Measurements from ENCODE around the gene LSAMP. TPM values are rescaled to one million over a fixed set of nuclear protein-coding genes. Genes with fewer than 3 reads are reported as not detected.

The LSAMP gene
- total RNA-seq, 1 experiment from 2014 or later, result 10.1 TPM

DNA sequence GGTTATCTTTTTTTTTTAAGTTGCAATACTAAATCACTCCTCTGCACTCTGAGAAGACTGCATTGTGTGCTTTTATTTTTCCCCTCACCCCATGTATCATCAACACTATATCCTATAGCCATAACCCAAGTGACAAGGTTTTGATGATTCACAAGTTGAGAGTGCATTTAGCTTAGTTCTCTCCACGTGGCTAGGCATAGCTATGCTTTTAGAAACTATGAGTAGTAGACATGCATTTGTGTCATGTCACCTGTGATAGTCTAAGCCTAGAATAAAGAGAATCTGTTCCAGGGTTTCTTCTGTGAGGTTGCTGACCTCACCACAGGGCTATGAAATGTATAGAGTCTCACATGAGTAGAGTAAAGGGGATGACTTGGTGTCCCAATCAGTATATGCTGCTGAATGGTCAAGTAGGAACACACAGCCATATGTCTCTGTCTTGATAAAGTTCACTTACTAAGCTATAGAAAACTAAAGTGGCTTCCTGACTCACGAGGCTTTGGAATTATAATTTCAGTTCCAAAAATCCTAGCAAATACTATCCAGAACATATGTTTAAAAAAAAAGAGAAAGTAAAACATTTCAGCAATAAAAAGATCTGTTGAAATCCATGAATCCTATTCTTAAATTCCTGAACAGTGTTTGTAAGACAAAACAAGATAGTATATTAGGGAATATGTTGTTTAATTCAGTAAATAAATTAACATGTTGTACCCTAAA lies 206.3 kb downstream of the LSAMP start:
- ChIA-PET CTCF (no interaction called here), POLR2A (ENCODE audit: low non-redundant PET) (no interaction called here)
- no peak for DNase-seq (ENCODE audit: low spot score)
- Histone ChIP-seq H3K4me3 (ENCODE audit: low read depth, low read length, poor library complexity, severe bottlenecking) (no peak overlapping the region), H3K4me1 (ENCODE audit: insufficient read depth, low read length, poor library complexity, severe bottlenecking) (peaks cover 18% of the 10 kb centered on the region), H3K27me3 (replicated peaks; ENCODE audit: insufficient read depth, low read depth, low read length, poor library complexity) (no peaks in the 10 kb centered on the region), H3K27ac (ENCODE audit: low read depth, low read length, poor library complexity, severe bottlenecking) (no peak overlapping the region), H3K36me3 (ENCODE audit: insufficient read depth, low read length, poor library complexity, severe bottlenecking) (no peaks in the 10 kb centered on the region), H3K9me3 (ENCODE audit: low read depth, low read length, poor library complexity, severe bottlenecking) (no peaks in the 10 kb centered on the region)
- BruUV-seq (replicated peaks), result no TSS peak
- intact Hi-C loops (cut with micrococcal nuclease; ENCODE audit: unreplicated experiment), result no loop called here
- TF ChIP-seq EZH2 (IDR thresholded peaks at IDR 0.05; ENCODE audit: borderline replicate concordance, low read depth, low read length, poor library complexity, severe bottlenecking) (no peak), CTCF (conservative IDR thresholded peaks at IDR 0.05; ENCODE audit: low read depth, low read length) (no peak)

DNA sequence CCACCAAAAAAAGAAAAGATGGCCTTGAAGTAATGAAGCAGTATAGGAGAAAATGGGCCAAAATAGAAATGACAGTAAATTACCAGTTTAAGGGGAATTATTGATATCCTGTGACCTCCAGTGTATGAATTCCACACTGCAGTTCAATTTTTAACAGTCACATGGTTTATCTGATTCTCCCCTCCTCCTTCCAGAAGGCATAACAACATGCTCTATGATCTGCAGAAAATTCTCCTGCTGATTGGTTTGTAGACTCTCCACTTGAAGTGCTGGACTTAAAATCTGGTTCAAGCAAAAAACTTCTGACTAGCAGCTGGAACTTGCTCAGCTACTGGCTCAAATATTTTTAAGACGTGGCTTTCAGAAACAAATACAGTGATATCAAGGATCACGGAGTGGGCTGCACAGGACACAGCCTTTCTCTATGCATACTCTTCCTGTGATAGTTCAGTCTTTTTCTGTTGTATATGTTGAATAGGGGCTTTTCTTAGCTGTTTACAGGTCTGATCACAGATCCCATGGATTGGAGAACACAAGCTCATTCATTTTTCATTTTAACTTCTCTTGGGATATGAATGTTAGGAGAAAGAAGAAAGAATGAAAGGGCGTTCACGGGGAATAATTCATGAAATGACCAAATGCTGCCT lies 211.5 kb downstream of the LSAMP start:
- no peaks in the 10 kb centered on the region for H3K9me3 ChIP-seq (ENCODE audit: low read depth, low read length, poor library complexity, severe bottlenecking)
- intact Hi-C loops (cut with micrococcal nuclease; ENCODE audit: unreplicated experiment), result no loop called here
- H3K4me1 ChIP-seq (ENCODE audit: insufficient read depth, low read length, poor library complexity, severe bottlenecking), result no peaks in the 10 kb centered on the region
- no peak for DNase-seq (ENCODE audit: low spot score)
- no peak overlapping the region for H3K4me3 ChIP-seq (ENCODE audit: low read depth, low read length, poor library complexity, severe bottlenecking)
- BruUV-seq (replicated peaks), result no TSS peak
- no peaks in the 10 kb centered on the region for H3K27me3 ChIP-seq (replicated peaks; ENCODE audit: insufficient read depth, low read depth, low read length, poor library complexity)
- no peaks in the 10 kb centered on the region for H3K36me3 ChIP-seq (ENCODE audit: insufficient read depth, low read length, poor library complexity, severe bottlenecking)
- no peak overlapping the region for H3K27ac ChIP-seq (ENCODE audit: low read depth, low read length, poor library complexity, severe bottlenecking)
- ChIA-PET POLR2A (ENCODE audit: low non-redundant PET) (no interaction called here), CTCF (no interaction called here)
- no peak for TF ChIP-seq EZH2 (IDR thresholded peaks at IDR 0.05; ENCODE audit: borderline replicate concordance, low read depth, low read length, poor library complexity, severe bottlenecking)
- no peak for TF ChIP-seq CTCF (conservative IDR thresholded peaks at IDR 0.05; ENCODE audit: low read depth, low read length)

GRCh38 chr3:116230431-116231020 lies 214.8 kb downstream of the LSAMP start:
- intact Hi-C loops (cut with micrococcal nuclease; ENCODE audit: unreplicated experiment), result no loop called here
- Histone ChIP-seq H3K9me3 (ENCODE audit: low read depth, low read length, poor library complexity, severe bottlenecking) (no peaks in the 10 kb centered on the region), H3K36me3 (ENCODE audit: insufficient read depth, low read length, poor library complexity, severe bottlenecking) (no peaks in the 10 kb centered on the region), H3K4me1 (ENCODE audit: insufficient read depth, low read length, poor library complexity, severe bottlenecking) (no peaks in the 10 kb centered on the region), H3K27ac (ENCODE audit: low read depth, low read length, poor library complexity, severe bottlenecking) (no peak overlapping the region), H3K4me3 (ENCODE audit: low read depth, low read length, poor library complexity, severe bottlenecking) (no peak overlapping the region), H3K27me3 (replicated peaks; ENCODE audit: insufficient read depth, low read depth, low read length, poor library complexity) (no peaks in the 10 kb centered on the region)
- no peak for TF ChIP-seq CTCF (conservative IDR thresholded peaks at IDR 0.05; ENCODE audit: low read depth, low read length)
- no peak for TF ChIP-seq EZH2 (IDR thresholded peaks at IDR 0.05; ENCODE audit: borderline replicate concordance, low read depth, low read length, poor library complexity, severe bottlenecking)
- no TSS peak for BruUV-seq (replicated peaks)
- CTCF ChIA-PET, result no interaction called here
- no peak for DNase-seq (ENCODE audit: low spot score)
- POLR2A ChIA-PET (ENCODE audit: low non-redundant PET), result no interaction called here

Measured in A673 (cell line).